ENCODE data around the gene DLG1.
A peak's percentile ranks its signal among the peaks of the same experiment; 100 is the strongest.
"Not testable (repeated sequence)": the region's sequence is repeated elsewhere in the genome, so short reads cannot be mapped to it uniquely, and the experiment has no call there.

The DLG1 gene

GRCh38 chr3:197239857-197240256 lies 58.6 kb downstream of the DLG1 start:
- no peak for DNase-seq

GRCh38 chr3:197238842-197239241 lies 59.6 kb downstream of the DLG1 start:
- no peak for DNase-seq

GRCh38 chr3:197237897-197238296 lies 60.5 kb downstream of the DLG1 start:
- no peak for DNase-seq

GRCh38 chr3:197236362-197236761 lies 62.0 kb downstream of the DLG1 start:
- no peak for DNase-seq

- no peak for DNase-seq
These were observed 63.2 kb downstream of the DLG1 start for GRCh38 chr3:197234947-197235914.

GRCh38 chr3:197231321-197231720 lies 67.1 kb downstream of the DLG1 start:
- no peak for DNase-seq

GRCh38 chr3:197229836-197230235 lies 68.6 kb downstream of the DLG1 start:
- DNase-seq, result no peak

- DNase-seq, result no peak
These were observed 69.2 kb downstream of the DLG1 start for GRCh38 chr3:197229178-197229577.

GRCh38 chr3:197227780-197228574 lies 70.4 kb downstream of the DLG1 start:
- DNase-seq, result no peak

- peak in 1 of 2 experiments; percentile 25 for DNase-seq
These were observed 72.2 kb downstream of the DLG1 start for GRCh38 chr3:197226179-197226578.

GRCh38 chr3:197225579-197225978 lies 72.8 kb downstream of the DLG1 start:
- no peak for DNase-seq

- DNase-seq, result peak; percentile 50 to 78
These were observed 74.4 kb downstream of the DLG1 start for GRCh38 chr3:197224034-197224444.

- DNase-seq, result no peak
These were observed 75.5 kb downstream of the DLG1 start for GRCh38 chr3:197222937-197223370.

GRCh38 chr3:197219619-197220018 lies 78.8 kb downstream of the DLG1 start:
- no peak for DNase-seq

- DNase-seq, result no peak
These were observed 80.2 kb downstream of the DLG1 start for GRCh38 chr3:197218210-197218609.

GRCh38 chr3:197216914-197217313 lies 81.5 kb downstream of the DLG1 start:
- no peak for DNase-seq

GRCh38 chr3:197216169-197216860 lies 82.1 kb downstream of the DLG1 start:
- peak; percentile 27 to 69 for DNase-seq

- no peak for DNase-seq
These were observed 86.1 kb downstream of the DLG1 start for GRCh38 chr3:197212290-197212689.

- not testable (repeated sequence) for DNase-seq
These were observed 86.7 kb downstream of the DLG1 start for GRCh38 chr3:197211698-197212097.

- no peak for DNase-seq
These were observed 88.8 kb downstream of the DLG1 start for GRCh38 chr3:197209366-197210260.

- no peak for DNase-seq
These were observed 91.5 kb downstream of the DLG1 start for GRCh38 chr3:197206913-197207312.

- no peak for DNase-seq
These were observed 92.7 kb downstream of the DLG1 start for GRCh38 chr3:197205675-197206074.
